ENCODE measurements around the gene EIF2B2. TPM values are rescaled to one million over a fixed set of nuclear protein-coding genes. Genes with fewer than 3 reads are reported as not detected.

EIF2B2 gene
- total RNA-seq, 1 donor from 2014 or later, result 31.8 TPM

GRCh38 chr14:75001899-75002298, 822 bp upstream of the EIF2B2 start:
- H3K27me3 Mint-ChIP-seq (ENCODE audit: unreplicated experiment), result peaks cover 3% of the 10 kb centered on the region

GRCh38 chr14:75003250-75004027, 718 bp downstream of the EIF2B2 start:
- peak; percentile 7 for DNase-seq (ENCODE audit: low spot score)
- Mint-ChIP-seq H3K36me3 (ENCODE audit: low read depth, unreplicated experiment) (peaks cover 16% of the 10 kb centered on the region), H3K27me3 (ENCODE audit: unreplicated experiment) (peaks cover 3% of the 10 kb centered on the region), H3K27ac (ENCODE audit: unreplicated experiment) (peak overlapping the region; percentile 91), H3K4me1 (ENCODE audit: unreplicated experiment) (peaks cover 20% of the 10 kb centered on the region), H3K4me3 (ENCODE audit: unreplicated experiment) (peak overlapping the region; percentile 98), H3K9me3 (ENCODE audit: unreplicated experiment) (no peaks in the 10 kb centered on the region)
- TF ChIP-seq CTCF (IDR thresholded peaks at IDR 0.05; ENCODE audit: unreplicated experiment), result no peak

More at GRCh38 chr14:75001899-75002298, 822 bp upstream of the EIF2B2 start:
- TF ChIP-seq CTCF (IDR thresholded peaks at IDR 0.05; ENCODE audit: unreplicated experiment), result no peak
- H3K36me3 Mint-ChIP-seq (ENCODE audit: low read depth, unreplicated experiment), result peaks cover 8% of the 10 kb centered on the region
- peak overlapping the region; percentile 91 for H3K27ac Mint-ChIP-seq (ENCODE audit: unreplicated experiment)
- H3K4me3 Mint-ChIP-seq (ENCODE audit: unreplicated experiment), result peak overlapping the region; percentile 98
- no peaks in the 10 kb centered on the region for H3K9me3 Mint-ChIP-seq (ENCODE audit: unreplicated experiment)
- peaks cover 20% of the 10 kb centered on the region for H3K4me1 Mint-ChIP-seq (ENCODE audit: unreplicated experiment)
- DNase-seq (ENCODE audit: low spot score), result no peak

GRCh38 chr14:75005357-75005756, 2.6 kb downstream of the EIF2B2 start:
- Mint-ChIP-seq H3K4me3 (ENCODE audit: unreplicated experiment) (peak overlapping the region; percentile 56), H3K27ac (ENCODE audit: unreplicated experiment) (peak overlapping the region; percentile 31)
- no peak for TF ChIP-seq CTCF (IDR thresholded peaks at IDR 0.05; ENCODE audit: unreplicated experiment)

GRCh38 chr14:75009176-75009575, 6.5 kb downstream of the EIF2B2 start:
- Mint-ChIP-seq H3K9me3 (ENCODE audit: unreplicated experiment) (no peaks in the 10 kb centered on the region), H3K36me3 (ENCODE audit: low read depth, unreplicated experiment) (peaks cover 25% of the 10 kb centered on the region), H3K4me1 (ENCODE audit: unreplicated experiment) (peaks cover 10% of the 10 kb centered on the region), H3K27ac (ENCODE audit: unreplicated experiment) (peak overlapping the region; percentile 55), H3K4me3 (ENCODE audit: unreplicated experiment) (no peak overlapping the region), H3K27me3 (ENCODE audit: unreplicated experiment) (no peaks in the 10 kb centered on the region)
- no peak for DNase-seq (ENCODE audit: low spot score)
- no peak for TF ChIP-seq CTCF (IDR thresholded peaks at IDR 0.05; ENCODE audit: unreplicated experiment)

More at GRCh38 chr14:75005357-75005756, 2.6 kb downstream of the EIF2B2 start:
- Mint-ChIP-seq H3K27me3 (ENCODE audit: unreplicated experiment) (peaks cover 3% of the 10 kb centered on the region), H3K4me1 (ENCODE audit: unreplicated experiment) (peaks cover 20% of the 10 kb centered on the region), H3K36me3 (ENCODE audit: low read depth, unreplicated experiment) (peaks cover 25% of the 10 kb centered on the region), H3K9me3 (ENCODE audit: unreplicated experiment) (no peaks in the 10 kb centered on the region)
- DNase-seq (ENCODE audit: low spot score), result no peak

GRCh38 chr14:75010472-75011093, 7.9 kb downstream of the EIF2B2 start:
- no peaks in the 10 kb centered on the region for H3K9me3 Mint-ChIP-seq (ENCODE audit: unreplicated experiment)
- H3K4me1 Mint-ChIP-seq (ENCODE audit: unreplicated experiment), result peaks cover 8% of the 10 kb centered on the region
- TF ChIP-seq CTCF (IDR thresholded peaks at IDR 0.05; ENCODE audit: unreplicated experiment), result no peak
- H3K27ac Mint-ChIP-seq (ENCODE audit: unreplicated experiment), result no peak overlapping the region
- H3K4me3 Mint-ChIP-seq (ENCODE audit: unreplicated experiment), result no peak overlapping the region
- H3K36me3 Mint-ChIP-seq (ENCODE audit: low read depth, unreplicated experiment), result peaks cover 25% of the 10 kb centered on the region
- no peak for DNase-seq (ENCODE audit: low spot score)
- H3K27me3 Mint-ChIP-seq (ENCODE audit: unreplicated experiment), result no peaks in the 10 kb centered on the region

Measured in endothelial cell (in vitro differentiated cells).